Measurements from ENCODE around the gene DYDC2.

- TF ChIP-seq, protein P1, sequence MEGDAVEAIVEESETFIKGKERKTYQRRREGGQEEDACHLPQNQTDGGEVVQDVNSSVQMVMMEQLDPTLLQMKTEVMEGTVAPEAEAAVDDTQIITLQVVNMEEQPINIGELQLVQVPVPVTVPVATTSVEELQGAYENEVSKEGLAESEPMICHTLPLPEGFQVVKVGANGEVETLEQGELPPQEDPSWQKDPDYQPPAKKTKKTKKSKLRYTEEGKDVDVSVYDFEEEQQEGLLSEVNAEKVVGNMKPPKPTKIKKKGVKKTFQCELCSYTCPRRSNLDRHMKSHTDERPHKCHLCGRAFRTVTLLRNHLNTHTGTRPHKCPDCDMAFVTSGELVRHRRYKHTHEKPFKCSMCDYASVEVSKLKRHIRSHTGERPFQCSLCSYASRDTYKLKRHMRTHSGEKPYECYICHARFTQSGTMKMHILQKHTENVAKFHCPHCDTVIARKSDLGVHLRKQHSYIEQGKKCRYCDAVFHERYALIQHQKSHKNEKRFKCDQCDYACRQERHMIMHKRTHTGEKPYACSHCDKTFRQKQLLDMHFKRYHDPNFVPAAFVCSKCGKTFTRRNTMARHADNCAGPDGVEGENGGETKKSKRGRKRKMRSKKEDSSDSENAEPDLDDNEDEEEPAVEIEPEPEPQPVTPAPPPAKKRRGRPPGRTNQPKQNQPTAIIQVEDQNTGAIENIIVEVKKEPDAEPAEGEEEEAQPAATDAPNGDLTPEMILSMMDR (IDR thresholded peaks at IDR 0.05) = no peak
- TF ChIP-seq ZFX (IDR thresholded peaks at IDR 0.05; ENCODE audit: borderline replicate concordance) = no peak
Measured at GRCh38 chr10:80356989-80357850, 639 bp downstream of the DYDC2 start.

All from 22Rv1 (cell line).